A549 (cell line): ENCODE data around the gene EIF3D. TPM values are rescaled to one million over a fixed set of nuclear protein-coding genes. Genes with fewer than 3 reads are reported as not detected.

Source experiments
- BHLHE40 ChIP-seq: IDR thresholded peaks from 2 replicates; pipeline ENCODE4 v1.6.1; 2012; ENCODE audit warnings: low read depth, low read length, inconsistent platforms
- CBX8 ChIP-seq: fragments of 200-600 bp; sonication (generic); IDR thresholded peaks from 2 replicates; pipeline ENCODE4 v1.6.1; 2016
- CEBPB ChIP-seq, 2 experiments: fragments of >200 bp in 1 of 2; sonication (Bioruptor Twin) in 1 of 2; formaldehyde crosslinking in 1 of 2; IDR thresholded peaks; 2 replicates each; pipeline ENCODE4 v1.6.1; 2012 to 2016
- CHD4 ChIP-seq: fragments of 200-600 bp; sonication (generic); IDR thresholded peaks from 2 replicates; pipeline ENCODE4 v1.6.1; 2016; ENCODE audit warnings: antibody characterized with exemption, mild to moderate bottlenecking, borderline replicate concordance
- CTCF ChIP-seq: fragments of >200 bp; sonication (Bioruptor Twin); formaldehyde crosslinking; IDR thresholded peaks from 3 replicates; pipeline ENCODE4 v1.5.1; 2016
- EHF ChIP-seq: fragments of 250-450 bp; sonication (Bioruptor Pico); IDR thresholded peaks from 2 replicates; pipeline ENCODE4 v1.5.0; 2020; ENCODE audit warnings: mild to moderate bottlenecking
- EHMT2 ChIP-seq: fragments of 200-600 bp; sonication (generic); IDR thresholded peaks from 2 replicates; pipeline ENCODE4 v1.6.1; 2016; ENCODE audit warnings: antibody characterized with exemption, low read depth, mild to moderate bottlenecking, moderate library complexity
- ELK1 ChIP-seq: fragments of 150-350 bp; IDR thresholded peaks from 2 replicates; pipeline ENCODE4 v1.6.1; 2014; ENCODE audit warnings: low read depth, mild to moderate bottlenecking, low read length
- FOSB ChIP-seq: fragments of 250-450 bp; sonication (Bioruptor Pico); IDR thresholded peaks from 2 replicates; pipeline ENCODE4 v1.5.0; 2020; ENCODE audit warnings: mild to moderate bottlenecking, moderate library complexity
- FOXS1 ChIP-seq: fragments of 250-450 bp; sonication (Bioruptor Pico); IDR thresholded peaks from 2 replicates; pipeline ENCODE4 v1.5.0; 2020; ENCODE audit warnings: mild to moderate bottlenecking, moderate library complexity
- GATA3 ChIP-seq: IDR thresholded peaks from 2 replicates; pipeline ENCODE4 v1.6.1; 2012; ENCODE audit warnings: borderline replicate concordance
- HDAC2 ChIP-seq: fragments of 200-600 bp; sonication (generic); IDR thresholded peaks from 2 replicates; pipeline ENCODE4 v1.6.1; 2016
- HES2 ChIP-seq: fragments of >200 bp; sonication (Bioruptor Twin); formaldehyde crosslinking; IDR thresholded peaks from 2 replicates; pipeline ENCODE4 v1.6.1; 2016
- HEYL ChIP-seq: fragments of 250-450 bp; sonication (Bioruptor Pico); IDR thresholded peaks from 2 replicates; pipeline ENCODE4 v1.8.0; 2021; ENCODE audit warnings: mild to moderate bottlenecking, moderate library complexity
- HOXA7 ChIP-seq: fragments of 250-450 bp; sonication (Bioruptor Pico); IDR thresholded peaks from 2 replicates; pipeline ENCODE4 v1.5.0; 2020; ENCODE audit warnings: mild to moderate bottlenecking, moderate library complexity
- HOXB13 ChIP-seq: fragments of 250-450 bp; sonication (Bioruptor Pico); IDR thresholded peaks from 2 replicates; pipeline ENCODE4 v1.5.0; 2020; ENCODE audit warnings: low read depth, mild to moderate bottlenecking, moderate library complexity
- JUN ChIP-seq, 2 experiments: fragments of >200 bp; sonication (Bioruptor Twin); formaldehyde crosslinking; IDR thresholded peaks; 2 replicates in 1 of 2; 3 replicates in 1 of 2; pipeline ENCODE4 v1.6.1; 2016 to 2017
- JUNB ChIP-seq: fragments of >200 bp; sonication (Bioruptor Twin); formaldehyde crosslinking; IDR thresholded peaks from 2 replicates; pipeline ENCODE4 v1.6.1; 2016
- KDM1A ChIP-seq: fragments of 200-600 bp; sonication (generic); IDR thresholded peaks from 2 replicates; pipeline ENCODE4 v1.6.1; 2016; ENCODE audit warnings: low read depth, mild to moderate bottlenecking
- MAFK ChIP-seq: fragments of 450-650 bp; IDR thresholded peaks from 2 replicates; pipeline ENCODE4 v1.6.1; 2014; ENCODE audit not compliant: partially characterized antibody
- MYC ChIP-seq: IDR thresholded peaks from 2 replicates; pipeline ENCODE4 v1.6.1; 2012; ENCODE audit warnings: mild to moderate bottlenecking, inconsistent platforms, low read length, improper control_type of control experiment, borderline replicate concordance
- NFE2L2 ChIP-seq: fragments of 150-350 bp; conservative IDR thresholded peaks from 2 replicates; pipeline ENCODE4 v1.6.1; 2014; ENCODE audit warnings: low read length
- NR3C1 ChIP-seq: fragments of >200 bp; sonication (Bioruptor Twin); formaldehyde crosslinking; IDR thresholded peaks from 3 replicates; pipeline ENCODE4 v1.6.1; 2017
- PBX3 ChIP-seq: IDR thresholded peaks from 2 replicates; pipeline ENCODE4 v1.6.1; 2012
- RAD21 ChIP-seq, 2 experiments: fragments of >200 bp in 1 of 2; sonication (Bioruptor Twin) in 1 of 2; formaldehyde crosslinking in 1 of 2; IDR thresholded peaks in 1 of 2; conservative IDR thresholded peaks in 1 of 2; 2 replicates in 1 of 2; 3 replicates in 1 of 2; pipeline ENCODE4 v1.6.1; 2012 to 2018; ENCODE audit warnings: inconsistent platforms in 1 of 2
- RCOR1 ChIP-seq: fragments of 150-350 bp; IDR thresholded peaks from 2 replicates; pipeline ENCODE4 v1.6.1; 2014; ENCODE audit warnings: antibody characterized with exemption, low read length, low read depth
- RFX5 ChIP-seq: fragments of 450-650 bp; IDR thresholded peaks from 2 replicates; pipeline ENCODE4 v1.7.1; 2014; ENCODE audit warnings: antibody characterized with exemption, mild to moderate bottlenecking, moderate library complexity
- SMC3 ChIP-seq: fragments of >200 bp; sonication (Bioruptor Twin); formaldehyde crosslinking; IDR thresholded peaks from 3 replicates; pipeline ENCODE4 v1.6.1; 2018; ENCODE audit warnings: inconsistent platforms
- TP53 ChIP-seq: fragments of 250-450 bp; sonication (Bioruptor Pico); IDR thresholded peaks from 2 replicates; pipeline ENCODE4 v1.5.0; 2021; ENCODE audit warnings: mild to moderate bottlenecking, moderate library complexity
- USF2 ChIP-seq: fragments of 450-650 bp; IDR thresholded peaks from 2 replicates; pipeline ENCODE4 v1.6.1; 2014; ENCODE audit warnings: antibody characterized with exemption
- ZSCAN20 ChIP-seq: fragments of 250-450 bp; sonication (Bioruptor Pico); IDR thresholded peaks from 2 replicates; pipeline ENCODE4 v1.8.0; 2022; ENCODE audit warnings: mild to moderate bottlenecking, moderate library complexity
- polyA plus RNA-seq, 4 experiments: library from polyadenylated mRNA; depleted of rRNA in 3 of 4; stranded (reverse); fragments of >200 nt; fragmentation: RNase III in 1 of 4; extraction: RNeasy Plus Mini Kit Qiagen cat#74134 plus additional on column Dnase treatment in 1 of 4; gene quantifications; 2 replicates in 3 of 4; 3 replicates in 1 of 4; pipeline ENCODE4 v1.2.3, GENCODE V29; 2011 to 2017
- TF ChIP-seq, protein P1 (sequence below): fragments of 200-600 bp; sonication (generic); IDR thresholded peaks from 2 replicates; pipeline ENCODE4 v1.6.1; 2016; ENCODE audit warnings: antibody characterized with exemption, mild to moderate bottlenecking, moderate library complexity
- TF ChIP-seq, protein P2 (sequence below): IDR thresholded peaks from 2 replicates; pipeline ENCODE4 v1.6.1; 2012
- TF ChIP-seq, protein P3 (sequence below): IDR thresholded peaks from 2 replicates; pipeline ENCODE4 v1.6.1; 2012; ENCODE audit warnings: low read depth, borderline replicate concordance

EIF3D gene
- polyA plus RNA-seq, 2 of the 4 experiments (the other 2 are of a cell fraction) = 171 to 304 TPM

DNA sequence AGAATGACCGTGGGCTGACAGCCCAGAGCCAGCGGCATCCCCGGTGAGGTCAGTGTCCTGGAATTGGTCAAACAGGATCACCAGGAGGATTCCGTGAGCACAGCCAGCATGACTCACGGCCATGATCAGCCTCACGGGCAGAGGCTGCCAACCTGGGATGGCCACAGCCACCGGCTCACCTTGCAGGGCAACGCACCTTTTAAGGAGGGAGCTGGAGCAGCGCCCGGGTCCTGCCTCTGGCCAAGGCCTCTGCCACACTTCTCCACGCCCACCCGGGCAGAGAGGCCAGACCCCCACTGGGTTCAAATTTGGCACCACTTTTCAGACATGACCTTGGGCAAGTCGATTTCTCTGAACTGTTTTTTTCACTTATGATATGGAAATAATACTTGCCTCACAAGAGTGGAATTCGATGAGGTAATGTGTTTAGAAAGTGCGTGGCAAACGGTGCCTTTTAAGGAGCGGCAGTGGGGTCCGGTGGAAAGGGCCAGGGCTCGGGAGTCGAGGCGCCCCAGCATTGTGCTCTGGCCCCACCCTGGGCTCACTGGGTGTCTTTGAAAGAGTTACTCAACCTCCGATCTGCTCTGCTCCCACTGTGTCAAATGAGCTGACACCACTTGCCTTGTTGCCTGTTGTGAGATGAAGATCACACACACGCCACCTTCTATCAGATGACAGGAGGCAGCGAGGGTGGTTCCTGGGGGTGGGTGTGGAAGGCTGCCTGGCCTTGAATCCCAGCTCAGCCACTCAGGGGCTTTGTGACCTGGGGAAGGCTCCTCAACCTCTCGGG, 63.5 kb downstream of the EIF3D start (continued):
- 0 out of 2 replicates have a peak, but pooled peaks have one; percentile 11 for TF ChIP-seq PBX3
- TF ChIP-seq CEBPB (IDR thresholded peaks at IDR 0.05) = peak in 1 of 2 experiments; percentile 37; a peak in 1 of 4 replicates
- TF ChIP-seq HOXA7 (CRISPR knock-in tag) = no peak
- no peak for TF ChIP-seq MYC
- no peak for TF ChIP-seq EHF (CRISPR knock-in tag)
- TF ChIP-seq, protein P1, sequence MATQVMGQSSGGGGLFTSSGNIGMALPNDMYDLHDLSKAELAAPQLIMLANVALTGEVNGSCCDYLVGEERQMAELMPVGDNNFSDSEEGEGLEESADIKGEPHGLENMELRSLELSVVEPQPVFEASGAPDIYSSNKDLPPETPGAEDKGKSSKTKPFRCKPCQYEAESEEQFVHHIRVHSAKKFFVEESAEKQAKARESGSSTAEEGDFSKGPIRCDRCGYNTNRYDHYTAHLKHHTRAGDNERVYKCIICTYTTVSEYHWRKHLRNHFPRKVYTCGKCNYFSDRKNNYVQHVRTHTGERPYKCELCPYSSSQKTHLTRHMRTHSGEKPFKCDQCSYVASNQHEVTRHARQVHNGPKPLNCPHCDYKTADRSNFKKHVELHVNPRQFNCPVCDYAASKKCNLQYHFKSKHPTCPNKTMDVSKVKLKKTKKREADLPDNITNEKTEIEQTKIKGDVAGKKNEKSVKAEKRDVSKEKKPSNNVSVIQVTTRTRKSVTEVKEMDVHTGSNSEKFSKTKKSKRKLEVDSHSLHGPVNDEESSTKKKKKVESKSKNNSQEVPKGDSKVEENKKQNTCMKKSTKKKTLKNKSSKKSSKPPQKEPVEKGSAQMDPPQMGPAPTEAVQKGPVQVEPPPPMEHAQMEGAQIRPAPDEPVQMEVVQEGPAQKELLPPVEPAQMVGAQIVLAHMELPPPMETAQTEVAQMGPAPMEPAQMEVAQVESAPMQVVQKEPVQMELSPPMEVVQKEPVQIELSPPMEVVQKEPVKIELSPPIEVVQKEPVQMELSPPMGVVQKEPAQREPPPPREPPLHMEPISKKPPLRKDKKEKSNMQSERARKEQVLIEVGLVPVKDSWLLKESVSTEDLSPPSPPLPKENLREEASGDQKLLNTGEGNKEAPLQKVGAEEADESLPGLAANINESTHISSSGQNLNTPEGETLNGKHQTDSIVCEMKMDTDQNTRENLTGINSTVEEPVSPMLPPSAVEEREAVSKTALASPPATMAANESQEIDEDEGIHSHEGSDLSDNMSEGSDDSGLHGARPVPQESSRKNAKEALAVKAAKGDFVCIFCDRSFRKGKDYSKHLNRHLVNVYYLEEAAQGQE = no peak; the same call in 1 of the 2 replicates
- TF ChIP-seq ELK1 = no peak
- no peak for TF ChIP-seq HES2
- TF ChIP-seq, protein P2, sequence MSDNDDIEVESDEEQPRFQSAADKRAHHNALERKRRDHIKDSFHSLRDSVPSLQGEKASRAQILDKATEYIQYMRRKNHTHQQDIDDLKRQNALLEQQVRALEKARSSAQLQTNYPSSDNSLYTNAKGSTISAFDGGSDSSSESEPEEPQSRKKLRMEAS = peak; percentile 60
- TF ChIP-seq FOSB (CRISPR knock-in tag) = no peak
- TF ChIP-seq NR3C1 = no peak
- TF ChIP-seq CTCF = no peak
- no peak for TF ChIP-seq HDAC2
- no peak for TF ChIP-seq CHD4
- no peak for TF ChIP-seq FOXS1 (CRISPR knock-in tag)
- TF ChIP-seq RCOR1 = no peak
- no peak for TF ChIP-seq CBX8
- TF ChIP-seq ZSCAN20 (CRISPR knock-in tag) = no peak
- TF ChIP-seq KDM1A = no peak
- no peak for TF ChIP-seq BHLHE40
- TF ChIP-seq EHMT2 = no peak
- TF ChIP-seq RAD21 (conservative IDR thresholded peaks at IDR 0.05 in 1 of 2, IDR thresholded peaks at IDR 0.05 in 1 of 2) = no peak
- no peak for TF ChIP-seq MAFK
- no peak for TF ChIP-seq NFE2L2
- no peak for TF ChIP-seq HOXB13
- TF ChIP-seq RFX5 = no peak
- no peak for TF ChIP-seq TP53 (CRISPR knock-in tag)
- TF ChIP-seq, protein P3, sequence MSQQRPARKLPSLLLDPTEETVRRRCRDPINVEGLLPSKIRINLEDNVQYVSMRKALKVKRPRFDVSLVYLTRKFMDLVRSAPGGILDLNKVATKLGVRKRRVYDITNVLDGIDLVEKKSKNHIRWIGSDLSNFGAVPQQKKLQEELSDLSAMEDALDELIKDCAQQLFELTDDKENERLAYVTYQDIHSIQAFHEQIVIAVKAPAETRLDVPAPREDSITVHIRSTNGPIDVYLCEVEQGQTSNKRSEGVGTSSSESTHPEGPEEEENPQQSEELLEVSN = no peak
- TF ChIP-seq GATA3 = peak; percentile 78; the same call in 1 of the 2 replicates
- TF ChIP-seq USF2 = no peak
- TF ChIP-seq SMC3 = no peak; the same call in 2 of the 3 replicates
- peak; percentile 74 for TF ChIP-seq JUNB
- peak; percentile 58; a peak in 4 of 5 replicates for TF ChIP-seq JUN (IDR thresholded peaks at IDR 0.05)
- no peak for TF ChIP-seq HEYL (CRISPR knock-in tag)
